Stimulated activated CD8-positive, alpha-beta memory T cell treated with anti-CD3 and anti-CD28 coated beads, Interleukin-4, amount 100 ng/mL, for 4 hours (primary cell): ENCODE results near the gene PADI4.
A peak's percentile ranks its signal among the peaks of the same experiment; 100 is the strongest.
"Not testable (repeated sequence)": the region's sequence is repeated elsewhere in the genome, so short reads cannot be mapped to it uniquely, and the experiment has no call there.

Experiments
- DNase-seq, 2 donors: peaks; one replicate each; pipeline ENCODE4 v3.0.0-alpha.2; 2020; ENCODE audit warnings: low read depth in 2 of 2, low spot score in 1 of 2

PADI4 gene

DNA sequence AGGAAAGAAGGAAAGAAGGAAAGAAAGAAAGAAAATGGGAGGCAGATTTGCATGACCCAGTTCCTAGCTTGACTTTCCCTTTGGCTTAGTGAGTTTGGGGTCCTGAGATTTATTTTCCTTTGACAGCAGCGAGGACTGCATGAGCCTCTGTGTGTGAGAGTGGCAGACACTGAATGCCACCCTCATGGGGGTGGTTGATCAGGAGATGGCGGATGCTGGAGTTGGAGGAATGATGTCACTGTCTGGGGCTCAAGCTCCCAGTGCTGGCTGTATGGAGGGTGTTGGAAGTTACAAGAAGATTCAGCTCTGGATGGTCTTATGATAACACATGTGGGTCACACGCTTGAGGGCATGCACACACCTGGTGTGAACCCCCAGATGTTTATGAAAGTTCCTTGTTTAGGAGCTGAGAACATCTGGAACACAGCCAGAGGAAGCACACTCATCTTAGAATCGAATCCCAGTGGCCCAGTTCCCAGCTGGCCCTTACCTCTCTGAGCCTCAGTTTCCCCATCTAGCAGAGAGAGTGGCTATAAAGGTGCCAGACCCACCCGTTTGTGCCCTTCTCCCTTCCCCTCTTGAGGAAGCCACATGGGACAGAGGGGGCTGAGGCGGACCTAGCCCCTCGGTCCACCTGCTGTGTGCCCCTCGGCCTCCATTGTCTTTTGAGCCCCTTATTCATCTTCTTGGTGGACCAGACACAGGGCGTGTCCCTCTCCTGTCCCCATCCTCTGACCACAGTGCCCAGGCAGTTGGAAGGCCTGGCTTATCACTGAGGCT is 5.7 kb downstream of the PADI4 start:
- no peak for DNase-seq

DNA sequence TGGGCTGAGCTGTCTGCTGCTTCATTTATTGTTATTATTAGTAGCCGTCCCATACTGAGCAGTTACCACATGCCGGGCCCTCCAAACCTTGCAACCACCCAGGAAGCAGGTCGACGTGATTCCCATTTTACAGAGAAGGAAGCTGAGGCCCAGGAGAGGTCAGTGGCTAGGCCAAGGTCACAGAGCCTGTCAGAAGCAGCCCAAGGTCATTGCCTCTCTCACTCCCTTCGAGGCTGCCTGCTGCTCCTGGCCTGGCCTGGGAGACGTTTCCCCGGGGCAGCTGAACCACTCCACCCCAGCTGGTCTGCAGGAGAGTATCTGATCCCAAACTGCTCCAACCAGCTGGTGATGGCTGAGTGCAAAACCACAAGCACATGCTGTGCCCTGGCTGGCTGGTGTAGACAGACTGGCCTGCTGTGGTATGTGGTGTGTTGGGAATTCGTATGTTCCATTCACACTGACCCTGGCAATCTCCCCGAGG is 6.5 kb downstream of the PADI4 start:
- DNase-seq = no peak

DNA sequence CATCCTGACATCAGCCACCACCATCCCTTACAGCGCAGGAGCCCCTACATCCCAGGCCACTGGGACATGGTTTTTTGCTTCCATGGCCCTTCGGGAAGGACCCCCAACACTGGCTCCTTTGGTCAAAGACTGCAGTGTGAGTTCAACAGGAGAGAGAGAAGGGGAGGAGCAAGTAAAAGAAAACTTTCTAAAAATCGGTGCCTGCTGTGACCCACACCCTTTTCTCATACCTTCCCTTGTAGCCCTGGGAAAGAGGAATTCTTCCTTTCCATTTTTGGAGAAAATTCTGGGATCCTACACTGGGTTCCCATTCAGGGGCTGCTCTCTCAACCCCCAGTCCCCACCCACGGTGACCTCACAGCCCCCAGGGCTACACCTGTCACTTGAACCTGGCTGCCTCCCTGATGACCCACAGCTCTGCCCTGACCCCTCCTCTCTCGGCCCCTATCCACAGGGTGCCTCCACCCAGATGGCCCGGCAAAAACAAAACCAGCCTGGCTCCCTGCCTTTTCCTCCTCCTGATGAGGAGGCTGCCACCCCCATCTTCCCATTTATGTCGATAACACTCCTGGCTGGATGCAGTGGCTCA is 7.6 kb downstream of the PADI4 start:
- no peak for DNase-seq

DNA sequence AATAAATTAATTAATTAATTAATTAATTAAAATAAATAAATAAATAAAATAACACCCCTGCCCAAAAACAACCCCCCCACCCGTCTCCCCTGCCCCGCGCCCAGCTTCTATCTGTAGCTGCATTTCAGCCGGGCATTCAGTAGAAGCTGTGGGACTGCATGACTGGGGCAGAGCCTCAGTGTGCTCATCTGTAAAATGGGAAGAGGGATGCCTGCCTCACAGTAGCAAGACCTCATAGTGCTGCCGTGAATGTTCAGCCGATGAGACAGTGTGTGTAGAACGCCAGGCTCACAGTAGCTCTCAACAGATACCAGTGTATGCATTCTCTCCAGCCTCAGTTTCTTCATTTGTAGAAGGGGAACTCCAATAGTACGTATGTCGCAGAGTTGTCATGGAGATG is 8.7 kb downstream of the PADI4 start:
- no peak for DNase-seq

DNA sequence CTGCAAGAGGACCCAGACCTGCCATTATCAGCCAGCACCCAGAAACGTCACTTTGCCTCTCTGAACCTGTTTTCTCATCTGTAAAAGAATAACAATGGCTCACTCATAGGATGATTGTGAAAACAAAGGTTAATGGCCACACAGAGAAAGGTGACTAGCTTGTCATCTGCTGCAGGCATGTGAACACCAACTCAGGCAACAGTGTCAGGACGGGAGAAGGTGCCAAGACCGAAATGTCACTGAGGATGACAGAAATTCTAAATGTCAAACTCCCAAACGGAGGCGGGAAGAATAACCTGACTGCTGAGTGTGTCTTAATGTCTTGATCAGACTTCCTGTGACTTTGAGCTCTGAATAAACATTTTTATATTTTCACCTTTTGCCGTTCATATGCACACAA is 10.3 kb downstream of the PADI4 start:
- no peak for DNase-seq

DNA sequence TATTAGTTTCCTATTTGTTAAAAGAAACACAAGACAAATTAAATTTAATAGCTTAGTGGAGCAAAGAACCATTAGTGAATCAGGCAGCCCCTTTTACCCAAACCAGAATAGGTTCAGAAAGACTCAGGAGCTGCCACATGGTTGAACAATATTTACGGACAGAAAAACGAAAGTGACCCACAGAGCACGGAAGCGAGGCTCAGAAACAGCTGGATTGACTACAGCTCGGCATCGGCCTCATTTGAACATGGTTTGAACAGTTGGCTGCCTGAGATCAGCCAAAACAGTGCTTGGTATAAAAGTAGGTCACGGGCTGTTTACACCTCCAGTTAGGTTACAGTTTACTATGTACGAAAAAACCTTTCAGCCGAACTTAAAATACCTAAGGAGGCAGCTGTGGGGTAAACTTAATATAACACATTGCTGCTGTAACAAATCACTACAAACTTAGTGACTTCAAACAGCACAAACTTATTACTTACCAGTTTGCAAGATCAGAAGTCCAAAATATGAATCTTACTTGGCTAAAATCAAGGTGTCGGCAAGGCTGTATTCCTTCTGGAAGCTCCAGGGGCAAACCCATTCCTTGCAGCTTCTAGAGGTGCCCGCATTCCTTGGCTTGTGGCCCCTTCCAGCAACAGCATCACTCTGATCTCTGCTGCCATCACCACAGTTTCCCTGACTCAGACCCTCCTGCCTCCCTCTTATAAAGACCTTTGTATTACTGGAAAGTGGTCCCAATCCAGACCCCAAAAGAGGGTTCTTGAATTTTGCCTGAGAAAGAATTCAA is 11.8 kb downstream of the PADI4 start:
- DNase-seq = no peak

DNA sequence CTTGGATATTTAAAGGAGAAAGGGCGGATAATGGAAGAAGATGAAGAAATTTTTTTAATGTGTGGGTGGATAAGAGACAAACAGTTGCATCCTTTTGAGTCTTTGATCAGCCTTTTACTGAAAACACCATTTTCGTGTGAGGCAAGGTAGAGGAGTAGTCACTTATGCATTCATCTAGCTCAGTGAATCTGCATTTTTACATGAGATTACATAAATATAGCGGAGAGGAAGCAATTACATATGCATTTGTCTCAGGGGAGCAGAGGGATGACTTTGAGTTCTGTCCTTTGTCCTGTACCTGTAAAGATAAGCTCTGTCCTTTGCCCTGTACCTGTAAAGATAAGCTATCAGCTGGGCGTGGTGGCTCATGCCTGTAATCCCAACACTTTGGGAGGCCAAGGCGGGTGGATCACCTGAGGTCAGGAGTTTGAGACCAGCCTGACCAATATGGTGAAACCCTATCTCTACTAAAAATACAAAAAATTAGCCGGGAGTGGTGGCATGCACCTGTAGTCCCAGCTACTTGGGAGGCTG is 13.9 kb downstream of the PADI4 start:
- DNase-seq = not testable (repeated sequence)

DNA sequence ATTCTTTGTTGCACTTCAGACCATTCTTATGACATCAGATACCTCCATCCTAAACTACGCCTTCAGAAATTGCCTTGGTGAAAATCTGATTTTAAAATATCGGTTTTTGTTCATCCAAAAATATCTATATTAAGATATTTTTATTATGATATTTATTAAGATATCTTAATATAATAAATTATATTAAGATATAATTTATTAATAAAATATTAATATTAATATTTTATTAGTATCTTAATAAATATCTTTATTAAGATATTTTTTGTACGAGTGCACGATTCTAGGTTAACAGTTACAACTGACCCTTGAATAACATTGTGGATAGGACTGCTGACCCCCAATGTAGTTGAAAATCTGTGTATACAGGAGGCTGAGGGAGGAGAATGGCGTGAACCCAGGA is 20.9 kb downstream of the PADI4 start:
- DNase-seq = no peak

DNA sequence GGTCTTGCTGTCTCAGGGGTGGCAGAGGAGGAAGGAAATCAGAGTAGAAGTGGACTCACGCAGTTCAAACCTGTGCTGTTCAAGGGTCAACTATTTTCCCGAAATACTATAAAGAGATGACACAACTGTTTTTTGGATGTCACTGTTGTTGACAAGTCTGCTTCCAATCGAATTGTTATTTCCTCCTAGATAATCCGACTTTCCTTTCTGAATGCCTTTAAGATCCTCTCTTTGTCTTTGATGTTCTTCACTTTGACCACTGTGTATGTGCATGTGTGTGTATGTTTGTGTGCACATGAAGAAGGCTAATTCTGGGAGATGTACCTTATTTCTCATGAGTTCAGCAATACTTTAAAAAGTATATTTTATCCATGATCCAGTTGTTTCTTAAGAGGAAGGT is 21.6 kb downstream of the PADI4 start:
- no peak for DNase-seq

DNA sequence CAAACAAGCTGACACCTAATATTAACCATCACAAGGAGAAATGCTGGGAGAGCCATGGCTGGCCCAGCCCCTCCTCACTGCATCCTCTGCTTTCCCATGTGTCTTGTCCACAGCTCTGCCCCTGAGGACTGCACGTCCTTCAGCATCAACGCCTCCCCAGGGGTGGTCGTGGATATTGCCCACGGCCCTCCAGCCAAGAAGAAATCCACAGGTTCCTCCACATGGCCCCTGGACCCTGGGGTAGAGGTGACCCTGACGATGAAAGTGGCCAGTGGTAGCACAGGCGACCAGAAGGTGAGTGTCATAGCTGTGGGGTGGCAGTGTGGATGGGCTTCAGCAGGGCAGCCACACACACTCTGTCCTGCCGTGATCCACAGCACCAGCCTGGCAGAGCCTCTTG is 22.9 kb downstream of the PADI4 start:
- DNase-seq = no peak

DNA sequence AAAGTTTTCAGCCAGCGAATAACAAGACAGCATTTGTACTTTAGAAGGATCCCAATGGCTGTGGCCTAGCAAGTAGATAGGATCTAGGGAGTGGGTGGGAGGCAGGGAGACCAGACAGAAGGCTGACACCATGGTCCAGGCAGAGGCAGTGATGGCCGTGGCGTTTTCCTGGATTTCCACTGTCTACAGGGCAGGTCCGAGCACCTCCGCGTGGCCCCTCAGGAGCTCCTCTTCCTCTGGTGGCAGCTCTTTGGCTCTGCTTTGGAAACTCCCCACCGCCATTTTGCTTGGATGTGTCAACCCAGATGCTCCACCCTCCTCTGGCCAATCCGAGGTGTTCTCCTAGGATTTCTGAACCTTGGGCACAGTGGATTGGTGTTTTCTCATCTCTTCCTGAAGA is 25.1 kb downstream of the PADI4 start:
- no peak for DNase-seq

DNA sequence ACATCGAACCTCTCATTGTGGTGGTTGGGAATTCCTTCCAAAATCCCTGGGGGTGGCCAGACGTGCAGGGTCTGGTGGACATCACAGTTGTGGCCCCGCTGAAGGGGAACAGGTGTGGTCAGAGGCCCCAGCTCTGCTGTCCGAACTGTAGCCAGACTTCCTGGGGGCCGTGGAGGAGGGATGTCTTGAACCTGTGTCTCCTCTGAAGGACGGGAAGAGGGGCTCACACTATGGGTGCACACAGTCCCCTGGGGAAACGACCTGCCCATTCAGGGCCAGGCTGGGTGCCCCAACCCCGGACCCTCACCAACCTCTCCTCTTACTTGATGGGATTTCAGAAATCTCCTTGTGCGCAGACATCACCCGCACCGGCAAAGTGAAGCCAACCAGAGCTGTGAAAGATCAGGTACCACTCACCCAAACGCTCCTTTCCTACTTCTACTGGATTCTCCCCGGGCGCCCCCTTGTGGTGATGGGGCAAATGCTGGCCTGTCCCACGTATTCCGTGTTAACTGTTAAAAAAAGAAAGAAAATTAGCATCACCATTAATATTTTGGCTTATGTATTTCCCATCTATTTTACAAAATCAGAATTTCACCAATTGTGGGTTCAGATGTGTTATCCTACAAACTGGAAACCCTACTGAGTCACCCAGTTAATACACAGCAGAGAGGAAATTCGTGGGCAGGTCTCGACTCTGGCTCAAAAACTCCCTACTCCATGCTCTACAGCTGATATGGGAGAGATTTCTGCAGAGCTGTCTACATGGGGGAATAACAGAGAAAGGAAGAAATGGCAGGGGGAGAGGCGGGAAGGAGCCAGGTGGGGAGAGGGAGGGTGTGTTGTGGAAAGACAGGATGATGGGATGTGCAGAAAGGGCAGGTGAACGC is 28.1 kb downstream of the PADI4 start:
- peak in 1 of 2 donors; percentile 43 for DNase-seq

DNA sequence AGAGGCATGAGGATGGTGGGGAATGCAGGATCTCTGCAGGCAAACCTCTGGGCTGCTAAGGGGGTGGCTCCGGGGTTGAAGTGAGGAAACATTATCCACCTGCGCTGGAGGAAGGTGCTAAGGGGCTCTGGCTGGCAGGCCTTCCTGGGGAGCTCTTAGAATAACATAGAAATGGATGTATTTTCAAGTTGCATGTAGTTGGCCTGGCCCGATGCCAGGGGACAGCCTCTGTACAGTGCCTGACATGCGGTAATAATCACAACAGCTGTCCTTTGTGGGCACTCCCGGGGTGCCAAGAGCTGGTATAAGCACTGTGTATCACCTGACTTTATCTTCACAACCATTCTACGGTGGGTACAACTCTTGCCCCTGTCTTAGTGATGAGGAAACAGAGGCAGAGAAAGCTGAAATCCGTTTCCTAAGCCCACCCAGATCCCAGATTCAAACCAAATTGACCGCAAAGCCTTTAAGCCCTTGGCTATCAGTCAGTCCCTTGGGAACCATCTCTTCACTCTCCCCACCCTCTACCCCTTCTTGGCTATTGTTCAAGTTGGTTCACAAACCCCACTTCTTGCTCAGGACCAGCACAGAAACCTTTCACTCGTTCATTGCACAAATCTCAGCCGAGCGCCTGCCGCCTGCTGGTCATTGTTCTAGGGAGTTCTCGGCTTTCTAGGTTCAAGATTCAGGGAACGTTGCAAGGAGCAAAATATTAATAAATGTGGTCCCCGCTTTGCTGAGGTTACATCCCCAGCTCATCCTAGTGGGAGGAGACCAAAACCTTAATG is 30.9 kb downstream of the PADI4 start:
- no peak for DNase-seq

DNA sequence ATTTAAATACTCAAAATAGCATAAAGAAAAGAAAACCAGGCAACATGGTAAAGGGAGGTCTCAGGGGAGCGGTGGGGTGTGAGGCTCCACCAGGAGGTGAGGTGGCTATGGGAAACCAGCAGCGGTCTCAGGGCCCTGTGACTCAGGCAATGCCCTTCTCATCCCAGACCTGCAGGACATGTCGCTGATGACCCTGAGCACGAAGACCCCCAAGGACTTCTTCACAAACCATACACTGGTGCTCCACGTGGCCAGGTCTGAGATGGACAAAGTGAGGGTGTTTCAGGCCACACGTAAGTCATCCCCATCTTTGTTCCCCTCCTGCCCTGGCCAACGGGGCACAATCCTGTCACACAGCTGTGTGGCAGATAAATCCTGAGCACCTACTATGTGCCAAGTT is 31.5 kb downstream of the PADI4 start:
- no peak for DNase-seq

DNA sequence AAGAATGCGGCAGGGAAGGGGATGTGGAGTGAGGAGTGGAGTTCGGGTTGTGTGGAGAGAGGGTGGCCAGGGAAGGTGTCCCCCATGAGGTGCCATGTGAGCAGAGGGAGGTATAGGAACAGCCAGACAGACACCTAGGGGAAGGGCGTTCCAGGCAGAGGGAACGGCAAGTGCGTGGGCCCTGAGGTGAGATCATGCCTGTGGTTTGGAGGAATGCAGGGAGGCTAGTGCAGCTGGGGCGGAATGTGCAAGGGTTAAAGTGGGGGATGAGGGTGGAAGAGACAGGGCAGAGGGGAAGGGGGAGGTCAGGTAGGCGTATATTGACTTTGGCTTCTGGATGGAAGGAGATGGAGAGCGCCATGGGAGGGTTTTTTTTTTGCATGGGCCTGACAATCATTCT is 32.4 kb downstream of the PADI4 start:
- DNase-seq = no peak

DNA sequence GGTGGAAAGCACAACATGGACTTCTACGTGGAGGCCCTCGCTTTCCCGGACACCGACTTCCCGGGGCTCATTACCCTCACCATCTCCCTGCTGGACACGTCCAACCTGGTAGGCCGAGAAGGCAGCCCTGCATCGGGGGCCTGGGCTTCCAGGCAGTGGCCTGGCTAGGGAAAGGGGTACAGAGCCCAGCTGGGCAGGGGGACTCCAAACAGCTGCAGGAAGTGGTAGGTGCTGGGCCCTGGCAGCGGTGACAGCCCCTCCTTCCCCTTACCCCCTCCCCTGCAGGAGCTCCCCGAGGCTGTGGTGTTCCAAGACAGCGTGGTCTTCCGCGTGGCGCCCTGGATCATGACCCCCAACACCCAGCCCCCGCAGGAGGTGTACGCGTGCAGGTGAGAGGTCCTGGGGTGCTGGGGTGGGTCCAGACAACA is 34.0 kb downstream of the PADI4 start:
- no peak for DNase-seq

DNA sequence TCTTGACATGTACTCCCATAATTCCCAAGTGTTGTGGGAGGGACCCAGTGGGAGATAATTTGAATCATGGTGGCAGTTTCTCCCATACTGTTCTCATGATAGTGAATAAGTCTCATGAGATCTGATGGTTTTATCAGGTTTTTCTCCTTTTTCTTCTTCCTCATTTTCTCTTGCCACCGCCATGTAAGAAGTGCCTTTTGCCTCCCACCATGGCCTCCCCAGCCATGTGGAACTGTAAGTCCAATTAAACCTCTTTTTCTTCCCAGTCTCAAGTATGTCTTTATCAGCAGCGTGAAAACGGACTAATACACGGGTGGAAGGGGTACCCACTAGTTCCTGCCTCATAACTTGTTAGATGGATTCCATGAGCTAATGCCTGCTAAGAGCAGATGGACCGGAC is 37.5 kb downstream of the PADI4 start:
- DNase-seq = not testable (repeated sequence)

DNA sequence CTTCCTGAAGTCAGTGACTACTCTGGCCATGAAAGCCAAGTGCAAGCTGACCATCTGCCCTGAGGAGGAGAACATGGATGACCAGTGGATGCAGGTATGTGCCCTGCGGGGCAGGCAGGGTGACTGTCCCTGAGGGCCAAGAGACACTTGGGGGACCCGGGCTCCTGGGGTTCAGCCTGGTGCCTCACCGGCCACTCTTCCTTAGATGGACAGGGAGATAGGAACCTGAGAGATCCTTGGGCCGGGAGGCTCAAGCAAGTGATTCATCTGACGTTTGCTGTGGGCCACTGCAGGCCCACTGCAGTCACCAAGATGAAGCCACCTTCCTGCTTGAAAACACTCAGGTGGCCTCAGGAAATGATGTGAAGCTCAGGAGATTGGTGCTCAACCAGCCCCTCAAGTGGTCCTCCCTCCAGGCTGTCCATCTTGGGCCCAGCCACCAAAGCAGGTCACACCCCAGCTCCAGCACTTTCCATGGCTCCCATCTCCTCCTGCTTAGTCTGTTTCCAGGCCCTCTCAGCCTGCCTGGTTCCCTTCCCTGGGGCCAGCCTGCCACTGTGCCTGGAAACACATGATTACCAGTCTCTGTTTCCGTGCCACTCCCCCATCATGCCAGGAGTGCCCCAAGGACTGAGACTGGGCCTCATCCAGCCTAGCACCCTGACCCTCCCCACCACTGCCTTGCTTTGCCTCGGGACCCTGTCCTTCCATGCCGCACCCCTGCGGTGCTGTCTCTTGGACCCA is 38.2 kb downstream of the PADI4 start:
- no peak for DNase-seq
